Measurements from ENCODE around the gene AHNAK.
"Not testable (repeated sequence)": the region's sequence is repeated elsewhere in the genome, so short reads cannot be mapped to it uniquely, and the experiment has no call there.

Gene AHNAK

DNA sequence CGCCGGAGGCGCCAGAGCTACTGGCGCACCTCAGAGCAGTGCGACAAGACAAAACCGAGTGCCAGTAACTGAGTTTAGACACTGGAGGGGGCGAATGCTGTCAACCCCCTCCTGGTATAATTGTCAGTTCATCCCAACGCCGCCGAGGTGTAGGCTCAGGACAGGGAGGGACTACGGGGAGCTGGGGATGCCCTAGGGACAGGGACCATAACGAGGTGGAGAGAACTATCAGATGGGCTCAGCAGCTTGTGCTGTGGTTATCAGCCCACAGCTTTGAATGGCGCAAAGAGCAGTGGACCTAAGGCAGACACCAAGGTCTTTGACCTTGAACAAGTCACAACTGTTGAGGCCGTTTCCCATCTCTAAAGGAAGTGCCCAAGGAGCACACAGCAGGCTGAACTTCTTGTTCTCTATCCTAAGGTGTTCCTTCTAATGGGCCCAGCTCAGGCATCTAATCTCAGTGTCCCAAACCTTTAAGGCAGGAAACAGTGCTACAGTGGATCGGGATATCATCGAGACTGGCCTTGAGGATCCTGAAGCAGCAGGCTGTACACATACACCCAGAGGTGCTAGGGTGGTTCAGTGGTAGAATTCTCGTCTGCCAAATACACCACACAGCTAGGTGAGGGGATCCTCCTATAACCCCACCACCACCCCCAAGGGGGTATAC, 45.7 kb upstream of the AHNAK start:
- no peak for TF ChIP-seq ZNF70 (CRISPR knock-in tag; IDR thresholded peaks at IDR 0.05)
- no peak for TF ChIP-seq ZFP30 (CRISPR knock-in tag; IDR thresholded peaks at IDR 0.05)
- ATAC-seq: peak; percentile 21

DNA sequence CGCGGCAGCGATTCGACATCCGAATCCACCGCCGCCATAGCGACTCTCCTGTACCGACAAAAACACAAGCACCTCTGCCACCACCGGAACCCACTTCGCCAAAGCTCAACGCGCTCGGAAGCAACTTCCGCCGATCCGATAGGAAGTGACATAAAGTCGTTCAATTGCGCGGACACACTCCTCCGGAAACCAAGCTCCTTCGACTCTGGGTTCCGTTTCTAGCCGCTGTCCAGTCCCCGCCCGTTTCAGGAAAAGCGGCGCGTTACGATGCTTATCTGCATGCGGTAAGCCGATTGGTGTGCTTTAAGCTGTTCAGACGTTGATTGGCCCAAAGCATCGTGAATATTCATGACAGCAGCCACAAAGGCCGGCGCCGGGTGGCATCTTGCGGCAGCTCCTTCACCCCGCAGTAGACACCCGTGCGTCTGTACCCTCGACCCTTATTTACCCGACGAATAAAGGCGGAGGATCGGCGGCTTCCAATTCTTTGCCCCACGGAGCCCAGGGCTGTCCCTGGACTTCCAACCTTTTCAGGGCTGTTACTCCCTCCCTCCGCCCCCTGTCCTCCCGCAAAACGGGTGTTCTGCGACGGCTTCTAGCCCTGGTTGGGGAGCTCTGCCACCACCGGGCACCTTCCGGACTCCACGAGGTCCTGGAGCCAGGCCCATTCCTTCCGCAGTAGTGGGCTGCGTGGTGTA, 45.0 kb upstream of the AHNAK start, which contains the start of gene TUT1:
Gene TUT1, minus strand, starts transcription at position 76 of the 698 bp plus-strand sequence. Its CDS starts 38 bp downstream, at position 38.
- ATAC-seq: peak; percentile 94

DNA sequence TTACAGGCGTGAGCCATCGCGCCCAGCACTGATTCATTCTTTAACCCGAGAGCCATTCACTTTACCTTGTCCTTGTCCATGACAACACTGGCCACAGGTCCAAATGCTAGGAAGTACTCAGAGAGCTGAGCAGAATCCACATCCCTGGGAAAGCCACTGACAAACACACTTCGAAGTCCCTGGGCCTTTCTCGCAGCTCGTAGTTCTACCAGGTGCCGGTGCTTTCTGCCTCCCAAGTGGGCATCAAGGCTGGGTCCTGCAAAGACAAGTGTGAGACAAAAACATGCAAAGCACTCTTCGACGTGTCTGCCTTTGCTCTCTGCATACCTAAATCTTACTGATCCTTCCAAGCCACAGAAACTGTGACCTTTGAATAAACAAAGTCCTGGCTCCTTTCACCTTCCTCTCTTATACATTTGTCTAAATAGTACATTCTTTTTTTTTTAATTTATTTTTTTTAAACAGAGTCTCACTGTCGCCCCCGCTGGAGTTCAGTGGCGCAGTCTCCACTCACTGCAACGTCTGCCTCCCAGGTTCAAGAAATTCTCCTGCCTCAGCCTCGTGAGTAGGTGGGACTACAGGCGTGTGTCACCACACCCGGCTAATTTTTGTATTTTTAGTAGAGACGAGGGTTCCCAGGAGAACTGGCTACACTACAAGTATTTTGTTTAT, 42.5 kb upstream of the AHNAK start:
- no peak for ATAC-seq
- TF ChIP-seq ZC3H10 (CRISPR knock-in tag; IDR thresholded peaks at IDR 0.05): no peak
- no peak for TF ChIP-seq OSR1 (CRISPR knock-in tag; IDR thresholded peaks at IDR 0.05)
- TF ChIP-seq ZFP30 (CRISPR knock-in tag; IDR thresholded peaks at IDR 0.05): no peak
- TF ChIP-seq, protein P1, sequence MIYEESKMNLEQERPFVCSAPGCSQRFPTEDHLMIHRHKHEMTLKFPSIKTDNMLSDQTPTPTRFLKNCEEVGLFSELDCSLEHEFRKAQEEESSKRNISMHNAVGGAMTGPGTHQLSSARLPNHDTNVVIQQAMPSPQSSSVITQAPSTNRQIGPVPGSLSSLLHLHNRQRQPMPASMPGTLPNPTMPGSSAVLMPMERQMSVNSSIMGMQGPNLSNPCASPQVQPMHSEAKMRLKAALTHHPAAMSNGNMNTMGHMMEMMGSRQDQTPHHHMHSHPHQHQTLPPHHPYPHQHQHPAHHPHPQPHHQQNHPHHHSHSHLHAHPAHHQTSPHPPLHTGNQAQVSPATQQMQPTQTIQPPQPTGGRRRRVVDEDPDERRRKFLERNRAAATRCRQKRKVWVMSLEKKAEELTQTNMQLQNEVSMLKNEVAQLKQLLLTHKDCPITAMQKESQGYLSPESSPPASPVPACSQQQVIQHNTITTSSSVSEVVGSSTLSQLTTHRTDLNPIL (CRISPR knock-in tag; IDR thresholded peaks at IDR 0.05; ENCODE audit: low read depth): no peak

More for the DNA sequence above, 45.0 kb upstream of the AHNAK start, which contains the start of gene TUT1:
- no peak for TF ChIP-seq ZC3H10 (CRISPR knock-in tag; IDR thresholded peaks at IDR 0.05)
- TF ChIP-seq TOX (CRISPR knock-in tag; IDR thresholded peaks at IDR 0.05; ENCODE audit: borderline replicate concordance): no peak
- no peak for TF ChIP-seq BACH2 (CRISPR knock-in tag; IDR thresholded peaks at IDR 0.05; ENCODE audit: borderline replicate concordance)
- TF ChIP-seq, protein P2, sequence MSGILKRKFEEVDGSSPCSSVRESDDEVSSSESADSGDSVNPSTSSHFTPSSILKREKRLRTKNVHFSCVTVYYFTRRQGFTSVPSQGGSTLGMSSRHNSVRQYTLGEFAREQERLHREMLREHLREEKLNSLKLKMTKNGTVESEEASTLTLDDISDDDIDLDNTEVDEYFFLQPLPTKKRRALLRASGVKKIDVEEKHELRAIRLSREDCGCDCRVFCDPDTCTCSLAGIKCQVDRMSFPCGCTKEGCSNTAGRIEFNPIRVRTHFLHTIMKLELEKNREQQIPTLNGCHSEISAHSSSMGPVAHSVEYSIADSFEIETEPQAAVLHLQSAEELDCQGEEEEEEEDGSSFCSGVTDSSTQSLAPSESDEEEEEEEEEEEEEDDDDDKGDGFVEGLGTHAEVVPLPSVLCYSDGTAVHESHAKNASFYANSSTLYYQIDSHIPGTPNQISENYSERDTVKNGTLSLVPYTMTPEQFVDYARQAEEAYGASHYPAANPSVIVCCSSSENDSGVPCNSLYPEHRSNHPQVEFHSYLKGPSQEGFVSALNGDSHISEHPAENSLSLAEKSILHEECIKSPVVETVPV (CRISPR knock-in tag; IDR thresholded peaks at IDR 0.05): no peak
- 0 out of 2 replicates have a peak, but pooled peaks have one; percentile 26 for TF ChIP-seq ZNF70 (CRISPR knock-in tag; IDR thresholded peaks at IDR 0.05)
- no peak for TF ChIP-seq ESRRG (CRISPR knock-in tag; IDR thresholded peaks at IDR 0.05)
- TF ChIP-seq PPARA (CRISPR knock-in tag; IDR thresholded peaks at IDR 0.05; ENCODE audit: borderline replicate concordance): no peak
- TF ChIP-seq ZFP3 (CRISPR knock-in tag; IDR thresholded peaks at IDR 0.05): peak; percentile 56; the same call in 1 of the 2 replicates

DNA sequence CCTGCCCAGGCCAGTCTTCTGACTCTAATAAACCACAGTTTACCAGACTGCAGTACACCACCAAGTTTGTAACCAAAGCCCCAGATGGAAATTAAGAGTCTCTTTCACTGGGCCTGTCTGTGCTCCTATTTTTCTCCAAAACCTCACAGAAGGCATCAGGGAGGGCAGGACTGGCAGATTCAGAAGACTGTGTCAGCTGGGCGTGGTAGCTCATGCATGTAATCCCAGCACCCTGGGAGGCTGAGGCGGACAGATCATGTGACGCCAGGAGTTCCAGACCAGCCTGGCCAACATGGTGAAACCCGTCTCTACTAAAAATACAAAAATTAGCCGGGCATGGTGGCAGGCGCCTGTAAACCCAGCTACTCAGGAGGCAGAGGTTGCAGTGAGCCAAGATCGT, 38.8 kb upstream of the AHNAK start:
- ATAC-seq: not testable (repeated sequence)

DNA sequence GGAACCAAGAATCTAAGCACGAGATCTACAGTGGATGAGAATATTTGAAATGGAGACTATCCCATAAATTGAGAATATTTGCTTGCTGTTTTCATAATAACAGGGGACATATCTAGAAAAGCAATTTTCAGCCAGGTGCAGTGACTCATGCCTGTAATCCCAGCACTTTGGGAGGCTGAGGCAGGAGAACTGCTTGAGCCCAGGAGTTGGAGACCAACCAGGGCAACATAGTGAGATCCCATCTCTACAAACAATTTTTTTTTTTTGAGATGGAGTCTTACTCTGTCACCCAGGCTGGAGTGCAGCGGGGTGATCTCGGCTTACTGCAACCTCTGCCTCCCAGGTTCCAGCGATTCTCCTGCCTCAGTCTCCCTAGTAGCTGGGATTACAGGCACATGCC, 35.1 kb upstream of the AHNAK start:
- not testable (repeated sequence) for ATAC-seq

DNA sequence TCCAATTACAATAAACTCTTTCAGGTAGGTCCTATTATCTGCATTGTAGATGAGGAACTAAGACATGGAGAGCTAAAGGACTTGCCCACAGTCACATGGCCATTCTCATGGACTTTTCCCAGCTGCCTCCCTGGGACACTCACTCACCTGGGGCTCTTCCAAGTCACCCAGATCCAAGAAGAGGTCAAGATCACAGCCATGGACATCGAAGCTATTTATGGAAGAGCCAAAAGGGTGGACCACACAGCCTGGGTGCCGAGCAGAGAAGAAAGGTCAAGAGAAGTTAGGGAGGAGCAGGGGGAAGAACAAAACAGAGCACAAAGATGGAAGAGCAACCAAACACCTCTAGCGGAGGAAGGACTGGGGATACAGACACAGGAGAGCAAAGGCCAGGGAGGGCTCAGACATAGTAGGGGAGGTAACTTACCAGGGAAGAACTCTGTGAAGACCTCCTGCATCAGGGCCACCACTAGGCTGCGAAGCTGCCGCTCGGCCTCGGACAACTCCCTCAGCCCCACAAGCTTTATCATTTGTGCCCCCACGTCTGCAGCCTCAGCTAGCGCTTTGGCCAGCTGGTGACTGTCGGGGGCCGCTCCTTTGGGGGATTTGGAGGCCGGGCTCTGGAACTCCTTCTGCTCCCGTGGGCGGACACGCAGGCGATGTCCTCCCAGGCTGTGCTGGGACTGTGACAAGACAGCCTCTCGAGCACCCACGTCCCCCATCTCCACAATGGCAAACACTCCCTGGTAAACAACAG, 34.5 kb upstream of the AHNAK start:
- TF ChIP-seq RARB (CRISPR knock-in tag; IDR thresholded peaks at IDR 0.05) (no peak), GLIS3 (CRISPR knock-in tag; IDR thresholded peaks at IDR 0.05) (no peak), ISL1 (CRISPR knock-in tag; IDR thresholded peaks at IDR 0.05) (no peak), BACH2 (CRISPR knock-in tag; IDR thresholded peaks at IDR 0.05; ENCODE audit: borderline replicate concordance) (no peak), ZFP30 (CRISPR knock-in tag; IDR thresholded peaks at IDR 0.05) (no peak), OSR1 (CRISPR knock-in tag; IDR thresholded peaks at IDR 0.05) (no peak), SNAI2 (CRISPR knock-in tag; IDR thresholded peaks at IDR 0.05) (no peak), ESRRG (CRISPR knock-in tag; IDR thresholded peaks at IDR 0.05) (no peak), PPARA (CRISPR knock-in tag; IDR thresholded peaks at IDR 0.05; ENCODE audit: borderline replicate concordance) (no peak), ZFP3 (CRISPR knock-in tag; IDR thresholded peaks at IDR 0.05) (no peak), ARNTL (CRISPR knock-in tag; IDR thresholded peaks at IDR 0.05; ENCODE audit: borderline replicate concordance, low read depth) (no peak)
- TF ChIP-seq, protein P3, sequence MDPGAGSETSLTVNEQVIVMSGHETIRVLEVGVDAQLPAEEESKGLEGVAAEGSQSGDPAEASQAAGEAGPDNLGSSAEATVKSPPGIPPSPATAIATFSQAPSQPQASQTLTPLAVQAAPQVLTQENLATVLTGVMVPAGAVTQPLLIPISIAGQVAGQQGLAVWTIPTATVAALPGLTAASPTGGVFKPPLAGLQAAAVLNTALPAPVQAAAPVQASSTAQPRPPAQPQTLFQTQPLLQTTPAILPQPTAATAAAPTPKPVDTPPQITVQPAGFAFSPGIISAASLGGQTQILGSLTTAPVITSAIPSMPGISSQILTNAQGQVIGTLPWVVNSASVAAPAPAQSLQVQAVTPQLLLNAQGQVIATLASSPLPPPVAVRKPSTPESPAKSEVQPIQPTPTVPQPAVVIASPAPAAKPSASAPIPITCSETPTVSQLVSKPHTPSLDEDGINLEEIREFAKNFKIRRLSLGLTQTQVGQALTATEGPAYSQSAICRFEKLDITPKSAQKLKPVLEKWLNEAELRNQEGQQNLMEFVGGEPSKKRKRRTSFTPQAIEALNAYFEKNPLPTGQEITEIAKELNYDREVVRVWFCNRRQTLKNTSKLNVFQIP (CRISPR knock-in tag; IDR thresholded peaks at IDR 0.05; ENCODE audit: borderline replicate concordance, low read depth): no peak
- TF ChIP-seq, protein P4, sequence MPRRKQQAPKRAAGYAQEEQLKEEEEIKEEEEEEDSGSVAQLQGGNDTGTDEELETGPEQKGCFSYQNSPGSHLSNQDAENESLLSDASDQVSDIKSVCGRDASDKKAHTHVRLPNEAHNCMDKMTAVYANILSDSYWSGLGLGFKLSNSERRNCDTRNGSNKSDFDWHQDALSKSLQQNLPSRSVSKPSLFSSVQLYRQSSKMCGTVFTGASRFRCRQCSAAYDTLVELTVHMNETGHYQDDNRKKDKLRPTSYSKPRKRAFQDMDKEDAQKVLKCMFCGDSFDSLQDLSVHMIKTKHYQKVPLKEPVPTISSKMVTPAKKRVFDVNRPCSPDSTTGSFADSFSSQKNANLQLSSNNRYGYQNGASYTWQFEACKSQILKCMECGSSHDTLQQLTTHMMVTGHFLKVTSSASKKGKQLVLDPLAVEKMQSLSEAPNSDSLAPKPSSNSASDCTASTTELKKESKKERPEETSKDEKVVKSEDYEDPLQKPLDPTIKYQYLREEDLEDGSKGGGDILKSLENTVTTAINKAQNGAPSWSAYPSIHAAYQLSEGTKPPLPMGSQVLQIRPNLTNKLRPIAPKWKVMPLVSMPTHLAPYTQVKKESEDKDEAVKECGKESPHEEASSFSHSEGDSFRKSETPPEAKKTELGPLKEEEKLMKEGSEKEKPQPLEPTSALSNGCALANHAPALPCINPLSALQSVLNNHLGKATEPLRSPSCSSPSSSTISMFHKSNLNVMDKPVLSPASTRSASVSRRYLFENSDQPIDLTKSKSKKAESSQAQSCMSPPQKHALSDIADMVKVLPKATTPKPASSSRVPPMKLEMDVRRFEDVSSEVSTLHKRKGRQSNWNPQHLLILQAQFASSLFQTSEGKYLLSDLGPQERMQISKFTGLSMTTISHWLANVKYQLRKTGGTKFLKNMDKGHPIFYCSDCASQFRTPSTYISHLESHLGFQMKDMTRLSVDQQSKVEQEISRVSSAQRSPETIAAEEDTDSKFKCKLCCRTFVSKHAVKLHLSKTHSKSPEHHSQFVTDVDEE (CRISPR knock-in tag; IDR thresholded peaks at IDR 0.05): no peak
- ATAC-seq: no peak

Measured in SK-N-SH treated with all-trans-retinoic acid at 6 μM for 48 hours (cell line).